EL (cell line): ENCODE measurements around the gene ATP1A3.

Experiments used
- DNase-seq: peaks from one replicate; pipeline ENCODE4 v3.0.0-alpha.2; 2016

The ATP1A3 gene

GRCh38 chr19:41981724-41982123 lies 12.3 kb downstream of the ATP1A3 start:
- no peak for DNase-seq

DNA sequence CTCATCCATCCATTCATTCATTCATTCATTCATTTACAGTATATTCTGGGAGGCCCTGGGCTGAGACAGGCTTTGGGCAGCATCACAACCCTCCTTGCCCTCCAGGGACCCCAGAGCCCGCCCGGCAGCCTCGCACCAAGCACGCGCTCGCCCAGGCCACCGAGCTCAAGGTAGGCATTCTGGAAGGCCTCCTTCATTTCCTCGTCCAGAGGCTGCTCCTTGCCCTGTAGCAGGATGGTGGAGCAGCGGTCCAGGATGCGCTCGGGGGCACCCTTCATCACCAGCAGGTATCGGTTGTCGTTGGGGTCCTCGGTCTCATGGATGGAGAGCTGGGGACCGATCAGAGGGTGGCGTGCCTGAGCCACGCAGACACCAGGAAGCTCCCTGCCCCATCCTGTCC lies 15.6 kb downstream of the ATP1A3 start:
- no peak for DNase-seq

- DNase-seq: no peak
Measured at GRCh38 chr19:41977916-41978315, 16.1 kb downstream of the ATP1A3 start.

- no peak for DNase-seq
Measured at GRCh38 chr19:41974652-41975051, 19.4 kb downstream of the ATP1A3 start.

GRCh38 chr19:41971363-41971762 lies 22.7 kb downstream of the ATP1A3 start:
- no peak for DNase-seq

DNA sequence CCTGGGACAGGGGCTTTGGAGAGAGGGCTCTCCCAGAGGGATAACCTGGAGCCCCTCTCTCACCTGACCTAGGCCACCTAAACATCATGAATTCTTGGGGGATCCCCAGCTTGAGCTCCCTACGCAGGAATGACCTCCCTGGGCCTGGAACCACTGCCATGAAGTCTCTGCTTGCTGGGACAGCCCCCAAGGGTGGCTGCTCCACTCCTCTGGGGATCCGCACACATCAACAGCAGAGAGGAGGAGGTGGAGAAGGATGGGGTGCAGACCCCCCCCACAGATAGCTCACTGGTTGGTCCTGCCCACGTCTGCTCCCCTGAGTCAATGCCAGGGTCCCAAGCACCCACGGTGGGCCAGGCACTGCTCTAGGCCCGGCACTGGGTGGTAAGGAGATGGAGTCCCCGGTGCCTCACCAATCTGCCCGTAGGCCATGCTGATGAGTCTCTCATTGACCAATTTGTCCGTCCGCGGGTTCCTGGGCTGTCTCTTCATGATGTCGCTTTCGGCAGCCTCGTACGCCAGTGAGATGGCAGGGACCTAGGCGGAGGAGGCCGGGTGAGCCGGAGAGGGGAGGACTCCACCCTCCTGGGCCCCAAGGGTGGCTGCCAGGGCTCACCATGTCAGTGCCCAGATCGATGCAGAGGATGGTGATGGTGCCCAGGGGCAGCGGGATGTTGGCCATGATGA lies 24.1 kb downstream of the ATP1A3 start:
- no peak for DNase-seq

DNA sequence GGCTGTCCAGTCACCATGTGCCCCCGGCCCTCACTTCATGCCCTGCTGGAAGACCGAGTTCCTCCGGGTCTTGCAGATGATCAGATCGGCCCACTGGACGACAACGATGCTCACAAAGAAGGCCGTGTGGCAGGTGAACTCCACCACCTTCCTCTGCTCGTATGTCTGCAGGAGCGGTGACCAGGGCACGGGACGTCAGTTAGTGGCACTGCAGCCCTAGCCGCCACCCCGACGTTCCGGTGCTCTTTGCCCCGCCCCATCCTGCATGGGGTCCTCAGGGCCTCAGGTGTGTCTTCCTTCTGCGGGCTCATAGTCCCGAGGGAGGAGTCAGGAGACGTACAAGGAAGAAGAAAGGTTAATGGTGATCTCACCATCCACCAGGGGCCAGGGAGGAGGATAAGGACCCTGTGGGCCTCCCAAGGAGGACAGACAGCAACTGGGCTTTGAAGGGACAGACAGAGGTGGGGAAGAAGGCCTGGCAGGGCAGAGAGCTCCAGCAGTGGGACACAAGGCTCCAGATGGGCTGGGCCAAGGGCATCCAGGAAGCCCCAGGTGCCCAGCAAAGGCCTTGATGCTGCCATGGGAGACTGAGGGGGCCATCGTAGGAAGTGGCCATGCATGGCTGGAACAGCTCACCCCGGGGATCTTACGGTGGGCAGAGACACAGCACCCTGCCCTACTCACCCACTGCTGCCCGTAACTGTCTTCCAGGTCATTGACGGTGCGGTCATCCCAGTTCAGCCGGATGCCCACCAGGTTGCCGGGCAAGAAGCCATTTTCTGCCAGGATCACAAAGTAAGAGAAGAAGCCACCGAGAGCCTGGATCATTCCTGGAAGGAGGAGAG lies 25.1 kb downstream of the ATP1A3 start:
- DNase-seq: no peak

DNA sequence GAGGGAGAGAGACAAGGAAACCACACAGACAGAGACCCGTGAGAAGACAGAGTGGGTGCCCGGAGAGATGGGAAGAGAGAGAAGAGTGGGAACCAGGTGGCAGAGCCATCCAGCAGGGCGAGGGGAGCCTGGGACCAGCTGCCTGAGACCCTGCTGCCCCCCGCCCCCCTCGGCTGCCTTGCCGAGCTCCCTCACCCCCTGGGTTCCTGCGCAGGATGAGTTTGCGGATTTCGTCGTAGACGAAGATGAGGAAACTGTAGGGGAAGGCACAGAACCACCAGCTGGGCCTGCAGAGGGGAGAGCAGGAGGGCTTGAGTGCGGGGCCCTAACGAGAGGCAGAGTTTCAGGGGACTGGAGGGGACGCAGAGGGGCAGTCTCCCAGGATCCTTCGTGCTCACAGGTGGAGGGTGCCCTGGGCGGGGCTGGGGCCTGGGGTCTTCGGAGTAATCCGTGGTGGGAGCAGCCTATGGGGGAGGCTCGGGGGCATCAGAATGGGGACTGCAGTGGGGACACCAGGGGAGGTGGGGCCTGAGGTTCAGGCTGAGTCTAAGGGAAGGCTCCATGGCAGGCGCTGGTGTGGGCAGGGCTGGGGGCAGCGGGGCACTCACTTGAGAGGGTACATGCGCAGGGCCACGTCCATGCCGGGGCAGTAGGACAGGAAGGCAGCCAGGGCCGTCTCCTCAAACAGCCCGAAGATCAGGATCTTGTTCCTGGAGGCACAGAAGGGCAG lies 26.8 kb downstream of the ATP1A3 start:
- no peak for DNase-seq

- no peak for DNase-seq
Measured at GRCh38 chr19:41965106-41965505, 28.9 kb downstream of the ATP1A3 start.

DNA sequence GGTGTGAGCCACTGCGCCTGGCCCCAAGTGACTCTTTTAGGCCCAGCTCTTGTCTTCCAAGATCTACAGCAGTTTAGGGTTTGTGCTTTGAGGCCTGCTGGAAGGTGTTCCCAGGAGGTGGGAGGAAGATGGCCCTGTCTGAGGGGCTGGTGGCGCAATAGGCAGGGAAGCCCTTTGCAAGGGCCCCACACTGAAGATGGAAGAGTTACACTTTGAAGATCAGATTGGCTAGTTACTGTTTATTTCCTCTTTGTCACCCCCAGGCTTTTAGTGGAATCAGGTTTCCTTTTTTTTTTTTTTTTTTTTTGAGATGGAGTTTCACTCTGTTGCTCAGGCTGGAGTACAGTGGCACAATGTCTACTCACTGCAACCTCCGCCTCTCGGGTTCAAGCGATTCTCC lies 33.1 kb downstream of the ATP1A3 start:
- DNase-seq: no peak

GRCh38 chr19:41959056-41960053 lies 34.7 kb downstream of the ATP1A3 start, which contains the start of gene RABAC1:
Gene RABAC1, minus strand, starts transcription at chr19:41959321. Its CDS starts 29 bp downstream, at chr19:41959292.
- DNase-seq: peak; percentile 92

DNA sequence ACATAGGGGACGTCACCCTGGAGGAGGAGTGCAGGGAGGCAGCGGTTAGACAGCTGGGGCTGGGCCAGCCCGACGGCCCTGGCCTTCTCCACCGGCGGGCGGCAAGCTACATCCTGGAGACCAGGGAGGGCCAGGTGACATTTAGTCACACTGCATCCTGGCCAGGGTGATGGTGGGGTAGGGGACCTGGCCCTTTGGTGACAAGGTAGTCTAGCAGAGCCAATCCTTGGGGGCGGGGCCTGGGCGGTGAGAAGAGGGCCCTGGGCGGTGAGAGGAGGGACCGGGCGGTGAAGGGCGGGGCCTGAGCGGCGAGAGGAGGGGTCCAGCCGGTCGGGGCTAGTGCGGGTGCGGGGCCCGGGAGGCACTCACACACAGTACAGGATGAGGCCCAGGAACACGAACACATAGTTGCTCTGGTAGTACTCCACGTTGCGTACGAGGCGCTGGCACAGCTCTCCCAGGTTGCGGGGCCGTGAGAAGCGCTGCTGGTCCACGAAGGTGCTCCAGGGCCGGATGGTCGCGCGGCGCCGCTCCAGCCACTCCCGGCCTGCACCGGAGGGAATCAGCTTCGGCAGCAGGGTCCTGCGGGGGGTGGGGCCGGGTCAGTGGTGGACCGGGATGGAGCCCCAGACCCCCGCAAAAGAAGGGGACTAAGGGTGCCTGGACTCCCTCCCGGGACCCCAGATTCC lies 35.5 kb downstream of the ATP1A3 start:
- peak; percentile 78 for DNase-seq

DNA sequence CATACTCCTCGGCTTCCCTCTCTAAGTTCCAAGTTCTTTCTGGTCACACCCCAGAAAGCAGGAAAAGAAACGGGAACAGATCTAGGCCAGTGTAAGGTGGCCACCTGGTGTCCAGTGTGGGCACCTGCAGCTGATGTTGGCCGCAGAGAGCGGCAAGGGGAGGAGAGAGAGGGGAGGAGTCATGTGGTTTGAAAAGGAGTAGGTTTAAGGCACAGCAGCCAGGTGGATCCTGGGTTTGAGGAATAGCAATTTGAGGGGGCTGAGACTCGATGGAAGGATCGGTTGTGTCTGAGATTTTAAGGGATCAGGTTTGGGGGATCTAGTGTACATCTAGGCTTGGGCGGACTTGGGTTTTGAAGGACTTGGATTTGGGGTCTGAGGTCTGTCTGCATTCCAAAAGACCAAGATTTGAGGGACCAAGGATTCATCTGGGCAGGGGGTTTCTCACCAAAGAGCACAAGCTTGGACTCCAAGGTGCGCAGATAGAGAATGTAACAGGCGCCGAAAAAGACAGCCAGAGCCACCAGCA lies 36.1 kb downstream of the ATP1A3 start:
- DNase-seq: peak; percentile 85

DNA sequence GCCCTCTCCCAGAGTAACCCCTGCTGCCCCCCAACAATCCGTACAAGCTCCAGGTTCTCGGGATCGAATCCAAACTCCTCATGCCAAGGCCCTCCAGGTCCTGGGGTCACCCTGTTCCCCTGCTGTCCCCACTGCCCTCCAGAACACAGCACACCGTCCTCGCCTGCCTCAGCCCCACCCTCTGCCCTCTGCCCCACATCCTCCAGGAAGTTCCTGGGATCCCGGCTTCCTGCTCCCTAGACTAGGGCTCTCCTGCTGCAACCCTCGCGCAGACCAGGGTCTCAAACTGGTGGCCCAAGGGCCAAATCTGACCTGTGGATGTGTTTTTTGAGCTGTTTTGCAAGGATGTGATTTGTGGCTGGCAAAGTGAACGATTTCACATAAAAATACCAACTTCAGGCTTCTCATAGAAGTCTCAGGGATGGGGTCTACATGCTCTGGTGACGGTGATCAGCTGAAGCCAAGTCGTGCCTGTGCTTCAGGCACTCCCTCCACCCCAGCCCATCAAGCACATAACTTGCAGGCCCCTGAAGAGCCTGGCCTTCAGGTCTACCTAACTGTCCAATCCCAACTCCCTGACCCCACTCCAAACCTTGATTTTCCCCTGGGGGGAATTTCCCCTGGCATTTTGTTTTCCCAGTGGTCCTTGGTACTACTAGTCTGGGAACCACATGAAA lies 36.7 kb downstream of the ATP1A3 start:
- DNase-seq: no peak

DNA sequence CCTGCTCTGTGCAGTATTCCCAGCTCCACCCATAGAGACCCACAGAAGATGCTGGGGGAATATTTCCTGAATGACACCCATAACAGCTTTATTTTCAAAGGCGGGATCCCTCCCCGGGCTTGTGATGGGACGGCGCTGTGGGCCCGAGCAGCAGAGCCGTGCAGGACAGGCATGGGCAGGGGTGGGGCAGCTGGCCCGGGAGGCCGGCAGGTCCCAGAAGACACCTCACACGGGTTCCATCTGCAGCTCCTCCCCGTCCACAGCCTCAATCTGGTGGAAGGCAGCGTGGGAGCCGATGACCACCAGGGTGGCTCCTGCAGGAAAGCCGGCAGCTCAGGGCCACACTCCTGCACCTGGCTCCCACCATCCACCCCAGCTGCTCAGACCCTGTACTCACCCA lies 37.4 kb downstream of the ATP1A3 start:
- no peak for DNase-seq

DNA sequence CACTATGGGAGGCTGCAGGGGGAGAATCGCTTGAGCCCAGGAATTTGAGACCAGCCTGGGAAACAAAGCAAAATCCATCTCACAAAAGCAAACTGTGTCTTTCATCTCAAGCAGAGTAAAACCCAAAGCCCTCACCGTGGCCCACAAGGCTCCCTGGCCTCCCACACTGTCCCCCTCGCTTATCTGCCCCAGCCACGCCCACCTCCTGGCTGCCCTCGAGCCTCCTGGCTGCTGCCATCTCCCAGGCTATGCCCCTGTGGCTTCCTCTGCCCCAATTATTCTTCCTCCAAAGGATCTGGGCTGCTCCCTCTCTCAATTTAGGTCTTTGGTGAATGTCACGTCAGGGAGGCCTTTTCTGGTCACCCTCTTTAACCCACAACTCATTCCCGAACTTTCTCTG lies 38.5 kb downstream of the ATP1A3 start:
- DNase-seq: no peak

- DNase-seq: peak; percentile 74
Measured at GRCh38 chr19:41951686-41952172, 42.3 kb downstream of the ATP1A3 start.

- DNase-seq: no peak
Measured at GRCh38 chr19:41947091-41947490, 46.9 kb downstream of the ATP1A3 start.

GRCh38 chr19:41945135-41945766 lies 48.8 kb downstream of the ATP1A3 start:
- DNase-seq: no peak

DNA sequence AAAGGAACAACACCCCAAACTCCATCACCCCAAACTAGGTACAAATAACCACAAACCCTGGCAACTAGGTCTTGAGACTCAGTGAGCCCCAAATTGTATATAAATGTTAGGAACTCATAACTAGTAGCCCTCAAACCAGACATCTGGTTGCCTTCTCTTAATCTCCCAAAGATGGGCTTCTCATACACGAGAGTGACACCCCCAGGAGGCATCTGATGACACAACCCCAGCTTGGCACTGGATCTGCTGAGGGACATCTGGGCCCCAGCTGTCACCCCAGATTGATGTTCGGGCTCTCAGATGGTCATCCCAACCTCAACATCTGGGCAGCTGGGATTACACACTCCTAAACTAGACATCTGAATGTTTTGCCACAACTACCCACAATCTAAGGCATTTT lies 49.7 kb downstream of the ATP1A3 start:
- DNase-seq: peak; percentile 44
